Measurements from ENCODE around the gene NUP214.

Gene NUP214

DNA sequence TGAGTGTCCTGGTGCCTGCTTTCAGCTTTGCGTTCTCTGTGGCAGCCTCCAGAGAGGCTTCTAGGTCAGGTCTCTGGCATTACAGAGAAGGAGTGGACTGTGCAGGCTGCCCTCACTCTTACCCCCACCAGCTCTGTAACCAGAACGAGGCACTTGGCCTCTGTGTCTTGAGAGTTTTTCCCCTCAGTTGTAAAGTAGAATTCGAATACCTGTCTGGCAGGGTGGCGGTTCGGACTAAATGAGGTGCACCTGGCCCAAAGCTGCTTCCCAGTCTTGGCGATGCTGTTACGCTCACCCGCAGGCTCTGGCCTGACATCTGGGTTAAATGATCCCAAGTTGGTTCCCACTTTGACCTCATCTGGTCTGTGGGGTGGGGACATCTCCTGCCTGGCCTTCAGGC, 110.8 kb downstream of the NUP214 start:
- no peak for DNase-seq (ENCODE audit: extremely low spot score)
- CTCF ChIA-PET: no interaction called here
- TF ChIP-seq, protein P1, sequence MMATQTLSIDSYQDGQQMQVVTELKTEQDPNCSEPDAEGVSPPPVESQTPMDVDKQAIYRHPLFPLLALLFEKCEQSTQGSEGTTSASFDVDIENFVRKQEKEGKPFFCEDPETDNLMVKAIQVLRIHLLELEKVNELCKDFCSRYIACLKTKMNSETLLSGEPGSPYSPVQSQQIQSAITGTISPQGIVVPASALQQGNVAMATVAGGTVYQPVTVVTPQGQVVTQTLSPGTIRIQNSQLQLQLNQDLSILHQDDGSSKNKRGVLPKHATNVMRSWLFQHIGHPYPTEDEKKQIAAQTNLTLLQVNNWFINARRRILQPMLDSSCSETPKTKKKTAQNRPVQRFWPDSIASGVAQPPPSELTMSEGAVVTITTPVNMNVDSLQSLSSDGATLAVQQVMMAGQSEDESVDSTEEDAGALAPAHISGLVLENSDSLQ (IDR thresholded peaks at IDR 0.05): no peak
- TF ChIP-seq SUZ12 (IDR thresholded peaks at IDR 0.05) (no peak), FOXA1 (IDR thresholded peaks at IDR 0.05) (no peak), LEF1 (IDR thresholded peaks at IDR 0.05; ENCODE audit: borderline replicate concordance) (no peak), BHLHE40 (IDR thresholded peaks at IDR 0.05; ENCODE audit: borderline replicate concordance) (no peak), FOXK2 (IDR thresholded peaks at IDR 0.05) (no peak), HDGF (IDR thresholded peaks at IDR 0.05; ENCODE audit: borderline replicate concordance) (no peak), L3MBTL2 (conservative IDR thresholded peaks at IDR 0.05) (no peak), ZNF384 (IDR thresholded peaks at IDR 0.05) (no peak), ELF4 (IDR thresholded peaks at IDR 0.05) (no peak), CTBP1 (IDR thresholded peaks at IDR 0.05; ENCODE audit: borderline replicate concordance) (no peak), TARDBP (IDR thresholded peaks at IDR 0.05) (no peak), SP1 (IDR thresholded peaks at IDR 0.05) (no peak), FOXM1 (IDR thresholded peaks at IDR 0.05; ENCODE audit: borderline replicate concordance) (no peak), ARNT (IDR thresholded peaks at IDR 0.05) (no peak), NFRKB (IDR thresholded peaks at IDR 0.05) (no peak)
- POLR2A ChIA-PET: no interaction called here

DNA sequence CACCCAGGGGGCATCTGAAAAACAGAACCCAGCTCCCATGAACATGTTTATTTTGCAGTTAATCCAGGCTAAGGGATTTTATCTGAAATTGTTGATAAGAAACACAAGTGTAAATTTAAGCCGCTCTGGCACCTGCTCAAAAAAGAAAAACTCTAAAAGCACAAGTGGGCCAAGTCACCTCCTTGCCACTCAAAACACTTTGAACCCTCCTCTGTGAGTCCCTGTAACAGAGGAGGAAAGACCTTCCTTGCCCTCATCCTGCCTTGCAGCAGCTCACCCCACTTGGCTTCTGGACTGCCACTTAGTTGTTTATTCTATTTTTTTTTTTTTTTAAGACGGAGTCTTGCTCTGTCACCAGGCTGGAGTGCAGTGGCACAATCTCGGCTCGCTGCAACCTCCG, 111.4 kb downstream of the NUP214 start:
- no peak for DNase-seq (ENCODE audit: extremely low spot score)
- ChIA-PET CTCF (no interaction called here), POLR2A (no interaction called here)
- no peak for TF ChIP-seq FOXA1 (IDR thresholded peaks at IDR 0.05)

DNA sequence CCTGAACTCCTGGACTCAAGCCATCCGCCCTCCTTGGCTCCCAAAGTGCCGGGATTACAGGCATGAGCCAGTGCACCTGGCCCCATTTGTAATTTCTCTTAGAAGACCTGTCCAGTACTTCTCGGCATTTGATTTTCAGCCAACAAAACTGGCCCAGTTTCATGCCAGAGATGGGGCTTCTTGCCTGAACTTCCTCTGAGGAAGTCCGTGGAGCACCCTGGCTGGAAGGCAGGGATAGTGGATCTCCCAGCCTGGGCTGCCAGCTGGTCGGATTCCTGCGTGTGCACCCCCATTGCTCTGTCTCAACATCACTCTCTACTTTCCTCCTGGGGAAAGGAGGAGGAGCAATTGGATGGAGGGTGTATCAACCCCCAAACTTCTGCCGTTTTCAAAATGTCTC, 111.9 kb downstream of the NUP214 start:
- CTCF ChIA-PET: no interaction called here

DNA sequence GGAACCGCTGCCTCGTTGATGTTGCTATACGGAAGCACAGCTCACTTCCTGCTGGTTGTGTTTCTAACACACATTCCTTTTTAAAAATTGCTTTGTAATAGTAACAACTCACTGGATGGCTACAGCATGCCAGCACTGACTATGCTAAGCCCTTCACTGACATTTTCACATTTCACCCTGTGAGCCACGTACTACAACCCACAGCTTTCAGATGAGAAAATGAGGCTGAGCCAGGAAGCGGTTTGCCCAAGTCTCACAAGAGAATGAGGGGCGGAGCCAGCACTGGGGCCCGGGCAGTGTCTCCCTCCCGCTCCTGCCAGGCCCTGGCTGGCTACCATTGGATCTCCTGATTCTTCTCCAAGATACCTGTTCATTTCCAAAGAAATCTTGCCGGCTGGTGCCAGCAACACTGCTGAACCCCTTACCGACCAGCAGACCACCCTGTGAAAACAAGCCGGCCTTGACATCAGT, 112.6 kb downstream of the NUP214 start:
- POLR2A ChIA-PET: no interaction called here
- no peak for DNase-seq (ENCODE audit: extremely low spot score)
- CTCF ChIA-PET: no interaction called here
- no peak for TF ChIP-seq LEF1 (IDR thresholded peaks at IDR 0.05; ENCODE audit: borderline replicate concordance)
- no peak for TF ChIP-seq NFRKB (IDR thresholded peaks at IDR 0.05)
- TF ChIP-seq SP1 (IDR thresholded peaks at IDR 0.05): no peak
- no peak for TF ChIP-seq ARNT (IDR thresholded peaks at IDR 0.05)
- no peak for TF ChIP-seq HDGF (IDR thresholded peaks at IDR 0.05; ENCODE audit: borderline replicate concordance)
- no peak for TF ChIP-seq ELF4 (IDR thresholded peaks at IDR 0.05)
- TF ChIP-seq L3MBTL2 (conservative IDR thresholded peaks at IDR 0.05): no peak
- TF ChIP-seq ZNF384 (IDR thresholded peaks at IDR 0.05): no peak
- TF ChIP-seq, protein P1 (IDR thresholded peaks at IDR 0.05): no peak
- no peak for TF ChIP-seq CTBP1 (IDR thresholded peaks at IDR 0.05; ENCODE audit: borderline replicate concordance)

More for the DNA sequence above, 111.9 kb downstream of the NUP214 start:
- DNase-seq (ENCODE audit: extremely low spot score): no peak
- POLR2A ChIA-PET: no interaction called here
- TF ChIP-seq SP1 (IDR thresholded peaks at IDR 0.05): no peak
- no peak for TF ChIP-seq LEF1 (IDR thresholded peaks at IDR 0.05; ENCODE audit: borderline replicate concordance)
- no peak for TF ChIP-seq NFRKB (IDR thresholded peaks at IDR 0.05)
- no peak for TF ChIP-seq ELF4 (IDR thresholded peaks at IDR 0.05)
- TF ChIP-seq FOXM1 (IDR thresholded peaks at IDR 0.05; ENCODE audit: borderline replicate concordance): no peak
- TF ChIP-seq FOXK2 (IDR thresholded peaks at IDR 0.05): no peak
- no peak for TF ChIP-seq SUZ12 (IDR thresholded peaks at IDR 0.05)
- no peak for TF ChIP-seq FOXA1 (IDR thresholded peaks at IDR 0.05)
- TF ChIP-seq BHLHE40 (IDR thresholded peaks at IDR 0.05; ENCODE audit: borderline replicate concordance): no peak
- TF ChIP-seq HDGF (IDR thresholded peaks at IDR 0.05; ENCODE audit: borderline replicate concordance): no peak
- no peak for TF ChIP-seq TARDBP (IDR thresholded peaks at IDR 0.05)
- no peak for TF ChIP-seq L3MBTL2 (conservative IDR thresholded peaks at IDR 0.05)
- no peak for TF ChIP-seq CTBP1 (IDR thresholded peaks at IDR 0.05; ENCODE audit: borderline replicate concordance)
- TF ChIP-seq ZNF384 (IDR thresholded peaks at IDR 0.05): no peak
- TF ChIP-seq ARNT (IDR thresholded peaks at IDR 0.05): no peak
- TF ChIP-seq, protein P1 (IDR thresholded peaks at IDR 0.05): no peak

DNA sequence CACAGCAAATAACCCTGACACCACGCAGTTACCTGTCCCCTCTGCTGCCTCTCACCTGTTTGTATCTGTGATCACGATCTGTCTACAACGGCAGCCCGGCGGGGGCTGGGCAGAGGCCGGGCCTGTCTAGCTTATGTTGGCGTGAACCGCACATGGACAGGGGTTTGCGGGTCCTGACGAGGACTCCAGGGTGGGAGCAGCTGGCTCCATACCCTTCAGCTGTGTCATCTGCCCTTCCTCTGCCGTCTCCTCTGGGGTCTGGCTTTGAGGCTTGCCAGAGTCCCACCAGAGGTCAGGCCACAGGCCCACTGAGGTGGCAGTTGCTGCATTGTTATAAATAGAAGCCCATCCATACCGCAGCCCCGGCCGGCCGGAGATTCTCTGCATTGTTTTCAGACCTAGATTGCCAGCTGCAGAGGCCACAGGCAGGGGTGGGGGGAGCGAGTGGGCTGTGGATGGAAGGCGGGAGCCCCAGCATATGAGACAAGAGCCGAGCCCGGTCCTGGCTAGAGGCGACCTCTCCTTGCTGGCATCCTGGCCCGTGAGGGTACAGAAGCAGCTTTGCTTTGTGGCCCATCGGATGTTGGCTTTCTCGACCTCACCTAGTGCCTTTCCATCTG, 113.1 kb downstream of the NUP214 start:
- DNase-seq (ENCODE audit: extremely low spot score): no peak
- CTCF ChIA-PET: no interaction called here
- TF ChIP-seq ZNF384 (IDR thresholded peaks at IDR 0.05) (no peak), FOXK2 (IDR thresholded peaks at IDR 0.05) (no peak), SUZ12 (IDR thresholded peaks at IDR 0.05) (no peak), L3MBTL2 (conservative IDR thresholded peaks at IDR 0.05) (no peak), ARNT (IDR thresholded peaks at IDR 0.05) (no peak)
- TF ChIP-seq, protein P1 (IDR thresholded peaks at IDR 0.05): no peak
- POLR2A ChIA-PET: no interaction called here
